Measurements from ENCODE around the gene PTPRS. TPM values are rescaled to one million over a fixed set of nuclear protein-coding genes. Genes with fewer than 3 reads are reported as not detected.
"Not testable (repeated sequence)": the region's sequence is repeated elsewhere in the genome, so short reads cannot be mapped to it uniquely, and the experiment has no call there.

PTPRS gene
- polyA plus RNA-seq, 12 donors = 27.7 to 83.3 (median 37.3) TPM; not detected in 1

GRCh38 chr19:5334824-5335500 is 5.7 kb downstream of the PTPRS start:
- DNase-seq = no peak

GRCh38 chr19:5334366-5334739 is 6.3 kb downstream of the PTPRS start:
- no peak for DNase-seq

GRCh38 chr19:5333581-5334365 is 6.8 kb downstream of the PTPRS start:
- no peak for DNase-seq

GRCh38 chr19:5332501-5332900 is 8.1 kb downstream of the PTPRS start:
- DNase-seq = no peak

GRCh38 chr19:5331790-5332189 is 8.8 kb downstream of the PTPRS start:
- no peak for DNase-seq

GRCh38 chr19:5330307-5330720 is 10.3 kb downstream of the PTPRS start:
- DNase-seq = no peak

- DNase-seq = no peak
Measured at GRCh38 chr19:5329141-5329540, 11.5 kb downstream of the PTPRS start.

GRCh38 chr19:5328407-5328806 is 12.2 kb downstream of the PTPRS start:
- not testable (repeated sequence) for DNase-seq

GRCh38 chr19:5326986-5327623 is 13.5 kb downstream of the PTPRS start:
- no peak for DNase-seq

GRCh38 chr19:5326545-5326944 is 14.1 kb downstream of the PTPRS start:
- no peak for DNase-seq

- no peak for DNase-seq
Measured at GRCh38 chr19:5324947-5325346, 15.7 kb downstream of the PTPRS start.

- DNase-seq = no peak
Measured at GRCh38 chr19:5323475-5323811, 17.2 kb downstream of the PTPRS start.

- no peak for DNase-seq
Measured at GRCh38 chr19:5321851-5322681, 18.5 kb downstream of the PTPRS start.

GRCh38 chr19:5321066-5321642 is 19.5 kb downstream of the PTPRS start:
- DNase-seq = no peak

- DNase-seq = no peak
Measured at GRCh38 chr19:5319516-5319915, 21.1 kb downstream of the PTPRS start.

GRCh38 chr19:5318306-5318705 is 22.3 kb downstream of the PTPRS start:
- DNase-seq = no peak

GRCh38 chr19:5317321-5317720 is 23.3 kb downstream of the PTPRS start:
- no peak for DNase-seq

GRCh38 chr19:5316138-5316537 is 24.5 kb downstream of the PTPRS start:
- no peak for DNase-seq

GRCh38 chr19:5314907-5315298 is 25.7 kb downstream of the PTPRS start:
- no peak for DNase-seq

- DNase-seq = no peak
Measured at GRCh38 chr19:5314012-5314906, 26.4 kb downstream of the PTPRS start.

- DNase-seq = no peak
Measured at GRCh38 chr19:5313307-5313706, 27.3 kb downstream of the PTPRS start.
